Measurements from ENCODE around the gene MPC2. TPM values are rescaled to one million over a fixed set of nuclear protein-coding genes. Genes with fewer than 3 reads are reported as not detected.
A peak's percentile ranks its signal among the peaks of the same experiment; 100 is the strongest.
"Not testable (repeated sequence)": the region's sequence is repeated elsewhere in the genome, so short reads cannot be mapped to it uniquely, and the experiment has no call there.

MPC2 gene
- total and polyA plus RNA-seq, 7 donors: 44.4 to 252 (median 64.2) TPM

- peaks cover 0 to 12% (median 9%) of the 10 kb centered on the region in 4 donors for H3K4me1 ChIP-seq
- WGBS, 2 donors: 18 to 75% methylated on average over 4 of the region's 4 CpGs
- H3K9me3 ChIP-seq: no peaks in the 10 kb centered on the region
- H3K27me3 ChIP-seq: no peaks in the 10 kb centered on the region
- H3K27ac ChIP-seq: no peak overlapping the region
- DNase-seq: no peak
- no peak overlapping the region for H3K4me3 ChIP-seq
- no peak for TF ChIP-seq POLR2AphosphoS5 (IDR thresholded peaks at IDR 0.05)
- no peaks in the 10 kb centered on the region for H3K36me3 ChIP-seq
- intact Hi-C loops (cut with DNase I): no loop called here
Observed at GRCh38 chr1:167900907-167901306, 36.0 kb downstream of the MPC2 start.

GRCh38 chr1:167899253-167899681 is 37.6 kb downstream of the MPC2 start:
- DNase-seq: peak; percentile 71
- Histone ChIP-seq H3K27ac (no peak overlapping the region), H3K4me3 (no peak overlapping the region), H3K4me1 (peaks cover 0 to 12% (median under 1%) of the 10 kb centered on the region in 4 donors), H3K9me3 (no peaks in the 10 kb centered on the region), H3K27me3 (no peaks in the 10 kb centered on the region), H3K36me3 (no peaks in the 10 kb centered on the region)
- TF ChIP-seq EP300 (IDR thresholded peaks at IDR 0.05) (no peak), POLR2AphosphoS5 (IDR thresholded peaks at IDR 0.05) (no peak), CTCF (IDR thresholded peaks at IDR 0.05) (no peak), POLR2A (IDR thresholded peaks at IDR 0.05) (no peak)
- WGBS, 2 donors: 75 to 78% methylated on average over 4 of the region's 4 CpGs
- intact Hi-C loops (cut with DNase I): no loop called here

- no peaks in the 10 kb centered on the region for H3K36me3 ChIP-seq
- DNase-seq: no peak
- intact Hi-C loops (cut with DNase I): no loop called here
- no peaks in the 10 kb centered on the region for H3K27me3 ChIP-seq
- WGBS, 2 donors: 96 to 97% methylated on average over 9 of the region's 9 CpGs
- no peak overlapping the region for H3K4me3 ChIP-seq
- no peak for TF ChIP-seq CTCF (IDR thresholded peaks at IDR 0.05)
- no peak for TF ChIP-seq EP300 (IDR thresholded peaks at IDR 0.05)
- TF ChIP-seq POLR2AphosphoS5 (IDR thresholded peaks at IDR 0.05): no peak
- no peak for TF ChIP-seq POLR2A (IDR thresholded peaks at IDR 0.05)
- no peaks in the 10 kb centered on the region for H3K9me3 ChIP-seq
- H3K27ac ChIP-seq: no peak overlapping the region
- H3K4me1 ChIP-seq: peaks cover 0 to 12% (median 0%) of the 10 kb centered on the region in 4 donors
Observed at GRCh38 chr1:167898578-167899222, 38.2 kb downstream of the MPC2 start.

GRCh38 chr1:167893798-167894197 is 43.1 kb downstream of the MPC2 start:
- 86 to 87% methylated on average over 2 of the region's 2 CpGs for WGBS, 2 donors

GRCh38 chr1:167890400-167890799 is 46.5 kb downstream of the MPC2 start:
- H3K4me3 ChIP-seq: no peak overlapping the region
- intact Hi-C loops (cut with DNase I): no loop called here
- no peaks in the 10 kb centered on the region for H3K36me3 ChIP-seq
- no peak overlapping the region for H3K27ac ChIP-seq
- no peaks in the 10 kb centered on the region for H3K4me1 ChIP-seq
- H3K27me3 ChIP-seq: no peaks in the 10 kb centered on the region
- TF ChIP-seq POLR2AphosphoS5 (IDR thresholded peaks at IDR 0.05): peak in 1 of 4 donors; percentile 45
- no peak for TF ChIP-seq CTCF (IDR thresholded peaks at IDR 0.05)
- no peaks in the 10 kb centered on the region for H3K9me3 ChIP-seq
- no peak for DNase-seq

More at GRCh38 chr1:167893798-167894197, 43.1 kb downstream of the MPC2 start:
- DNase-seq: no peak
- no peak for TF ChIP-seq POLR2AphosphoS5 (IDR thresholded peaks at IDR 0.05)
- TF ChIP-seq CTCF (IDR thresholded peaks at IDR 0.05): no peak
- TF ChIP-seq EP300 (IDR thresholded peaks at IDR 0.05): no peak
- TF ChIP-seq POLR2A (IDR thresholded peaks at IDR 0.05): no peak
- intact Hi-C loops (cut with DNase I): no loop called here
- no peaks in the 10 kb centered on the region for H3K9me3 ChIP-seq
- no peak overlapping the region for H3K27ac ChIP-seq
- no peaks in the 10 kb centered on the region for H3K36me3 ChIP-seq
- no peaks in the 10 kb centered on the region for H3K27me3 ChIP-seq
- H3K4me3 ChIP-seq: no peak overlapping the region
- peaks cover 0 to 1% (median 0%) of the 10 kb centered on the region in 4 donors for H3K4me1 ChIP-seq

GRCh38 chr1:167887187-167887586 is 49.7 kb downstream of the MPC2 start:
- H3K27me3 ChIP-seq; H3K4me3 ChIP-seq; DNase-seq; intact Hi-C loops (cut with DNase I); H3K9me3 ChIP-seq; H3K27ac ChIP-seq; H3K4me1 ChIP-seq; H3K36me3 ChIP-seq: not testable (repeated sequence)
- WGBS, 2 donors: 86 to 94% methylated on average over 2 of the region's 2 CpGs
